ENCODE results near the gene GAS2. TPM values are rescaled to one million over a fixed set of nuclear protein-coding genes. Genes with fewer than 3 reads are reported as not detected.

Gene GAS2
- total RNA-seq, 1 donor from 2014 or later: 10.0 TPM

GRCh38 chr11:22711071-22711770 is 44.8 kb downstream of the GAS2 start:
- ATAC-seq (peak; percentile 44), DNase-seq (ENCODE audit: missing footprints) (peak; percentile 20)
- intact Hi-C loops (cut with DNase I): no loop called here

GRCh38 chr11:22711880-22712279 is 45.5 kb downstream of the GAS2 start:
- DNase-seq (ENCODE audit: missing footprints) (peak; percentile 39), ATAC-seq (no peak)
- intact Hi-C loops (cut with DNase I): no loop called here

GRCh38 chr11:22713336-22713735 is 46.9 kb downstream of the GAS2 start:
- intact Hi-C loops (cut with DNase I): no loop called here
- no peak for ATAC-seq
- no peak for DNase-seq (ENCODE audit: missing footprints)

DNA sequence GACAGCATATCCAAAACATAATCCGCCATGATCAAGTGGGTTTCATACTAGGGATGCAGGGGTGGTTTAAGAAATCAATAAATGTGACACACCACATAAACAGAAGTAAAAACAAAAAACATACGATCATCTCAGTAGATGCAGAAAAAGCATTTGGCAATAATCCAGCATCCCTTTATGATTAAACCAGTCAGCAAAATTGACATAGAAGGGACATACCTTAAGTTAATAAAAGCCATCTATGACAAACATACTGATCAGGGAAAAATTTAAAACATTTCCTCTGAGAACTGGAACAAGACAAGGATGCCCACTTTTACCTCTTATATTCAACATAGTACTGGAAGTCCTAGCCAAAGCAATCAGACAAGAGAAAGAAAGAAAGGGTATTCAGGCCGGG is 49.6 kb downstream of the GAS2 start:
- intact Hi-C loops (cut with DNase I): no loop called here
- DNase-seq (ENCODE audit: missing footprints): no peak
- ATAC-seq: no peak

DNA sequence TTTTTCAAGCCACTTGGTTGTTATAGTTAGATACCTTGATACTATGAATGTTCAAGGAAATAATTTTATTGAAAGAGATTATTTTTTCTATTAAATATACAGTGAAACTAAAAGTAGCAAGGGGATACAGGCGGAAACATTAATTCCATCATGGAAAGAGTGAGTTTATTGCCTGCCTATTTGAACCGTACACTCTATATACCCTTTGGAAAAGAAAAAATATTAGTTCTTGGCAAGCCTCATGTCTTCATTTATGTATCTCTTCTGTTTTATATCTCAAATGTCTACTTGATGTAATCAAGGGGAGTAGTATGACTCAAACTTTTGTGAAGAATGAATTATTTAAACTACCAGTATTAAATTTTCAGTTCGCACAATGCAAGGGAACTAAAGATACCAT is 54.0 kb downstream of the GAS2 start:
- no peak for ATAC-seq
- intact Hi-C loops (cut with DNase I): no loop called here
- no peak for DNase-seq (ENCODE audit: missing footprints)

- intact Hi-C loops (cut with DNase I): no loop called here
- no peak for ATAC-seq
- no peak for DNase-seq (ENCODE audit: missing footprints)
These were observed 56.9 kb downstream of the GAS2 start for GRCh38 chr11:22723274-22723673.

GRCh38 chr11:22725079-22725478 is 58.7 kb downstream of the GAS2 start:
- intact Hi-C loops (cut with DNase I): no loop called here
- no peak for DNase-seq (ENCODE audit: missing footprints)
- peak; percentile 71 for ATAC-seq

GRCh38 chr11:22728600-22729389 is 62.4 kb downstream of the GAS2 start:
- no peak for ATAC-seq
- DNase-seq (ENCODE audit: missing footprints): no peak
- intact Hi-C loops (cut with DNase I): no loop called here

GRCh38 chr11:22730319-22730718 is 63.9 kb downstream of the GAS2 start:
- ATAC-seq: no peak
- intact Hi-C loops (cut with DNase I): loop anchor here (2.0 to 10.0 kb wide), 2 partner anchors 106 to 396 kb away; partner anchors contain the start of genes FANCF and SLC17A6
- DNase-seq (ENCODE audit: missing footprints): no peak

- DNase-seq (ENCODE audit: missing footprints) (no peak), ATAC-seq (no peak)
- intact Hi-C loops (cut with DNase I): loop anchor here (10.0 kb wide), 1 partner anchor 398 kb away; the partner anchor contains the start of gene SLC17A6
These were observed 66.2 kb downstream of the GAS2 start for GRCh38 chr11:22732588-22732987.

GRCh38 chr11:22733475-22734248 is 67.3 kb downstream of the GAS2 start:
- intact Hi-C loops (cut with DNase I): loop anchor here (10.0 kb wide), 1 partner anchor 399 kb away; the partner anchor contains the start of gene SLC17A6
- no peak for ATAC-seq
- no peak for DNase-seq (ENCODE audit: missing footprints)

DNA sequence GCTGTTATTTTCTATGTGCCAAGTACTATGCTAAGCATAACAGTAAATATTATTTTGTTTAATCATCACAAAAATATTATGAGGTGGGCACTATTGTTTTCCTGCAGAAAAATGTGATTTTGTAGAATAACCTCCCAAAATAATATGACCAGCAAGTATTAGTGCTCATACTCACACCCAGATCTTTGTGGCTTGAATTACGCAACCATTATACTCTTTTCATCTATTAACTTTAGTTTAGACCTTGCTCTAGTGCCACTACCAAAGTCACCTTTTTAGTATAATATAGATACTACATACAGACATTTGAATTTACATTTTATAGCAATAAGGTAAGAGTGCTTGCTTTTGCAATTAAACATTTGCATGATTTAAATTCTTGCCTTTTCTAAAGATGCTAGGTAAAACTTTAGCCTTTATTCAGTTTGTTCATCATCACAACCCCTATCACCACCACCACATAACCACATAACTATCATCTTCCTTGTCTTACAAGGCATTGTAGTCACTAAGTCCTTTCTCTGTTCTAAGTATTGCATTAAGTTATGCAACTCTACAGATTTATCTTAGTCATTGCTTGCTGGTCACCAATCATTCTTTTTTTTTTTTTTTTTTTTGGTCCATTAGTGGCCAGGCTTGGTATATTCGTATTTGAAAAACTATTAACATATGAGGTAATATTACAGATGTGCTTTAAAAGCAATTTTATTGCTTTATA is 68.4 kb downstream of the GAS2 start:
- no peak for DNase-seq (ENCODE audit: missing footprints)
- no peak for ATAC-seq
- intact Hi-C loops (cut with DNase I): loop anchor here (10.0 kb wide), 1 partner anchor 400 kb away; the partner anchor contains the start of gene SLC17A6

DNA sequence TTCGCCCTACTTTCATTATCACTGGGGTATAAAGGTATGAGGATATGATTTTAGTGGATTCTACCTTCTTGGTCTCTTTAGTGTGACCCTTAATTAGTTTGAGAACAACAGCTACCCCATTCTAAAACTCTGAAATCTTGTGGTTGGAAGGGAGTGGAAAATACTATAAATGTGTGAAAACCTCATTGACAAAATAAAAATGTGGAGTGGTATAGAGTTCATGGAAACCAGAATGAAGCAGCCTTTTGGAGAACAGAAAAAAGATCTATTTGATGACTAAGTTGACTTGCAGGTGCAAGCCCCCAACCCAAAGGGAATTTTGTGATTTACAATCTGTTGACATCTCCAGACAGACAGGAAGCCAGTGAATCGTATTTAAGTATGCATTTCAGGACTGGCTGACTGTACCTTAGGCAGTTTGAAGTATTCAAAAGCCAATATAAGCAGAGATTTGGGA is 75.8 kb downstream of the GAS2 start:
- intact Hi-C loops (cut with DNase I): no loop called here
- no peak for ATAC-seq
- DNase-seq (ENCODE audit: missing footprints): no peak

GRCh38 chr11:22749536-22749935 is 83.1 kb downstream of the GAS2 start:
- intact Hi-C loops (cut with DNase I): no loop called here
- no peak for ATAC-seq

GRCh38 chr11:22752908-22753310 is 86.5 kb downstream of the GAS2 start:
- intact Hi-C loops (cut with DNase I): no loop called here

More at GRCh38 chr11:22749536-22749935, 83.1 kb downstream of the GAS2 start:
- no peak for DNase-seq (ENCODE audit: missing footprints)

GRCh38 chr11:22753416-22753815 is 87.0 kb downstream of the GAS2 start:
- DNase-seq (ENCODE audit: missing footprints): no peak
- no peak for ATAC-seq
- intact Hi-C loops (cut with DNase I): no loop called here

More at GRCh38 chr11:22752908-22753310, 86.5 kb downstream of the GAS2 start:
- ATAC-seq (no peak), DNase-seq (ENCODE audit: missing footprints) (no peak)

GRCh38 chr11:22761066-22761465 is 94.7 kb downstream of the GAS2 start:
- intact Hi-C loops (cut with DNase I): no loop called here
- ATAC-seq: no peak
- no peak for DNase-seq (ENCODE audit: missing footprints)

- DNase-seq (ENCODE audit: missing footprints) (no peak), ATAC-seq (no peak)
- intact Hi-C loops (cut with DNase I): no loop called here
These were observed 96.8 kb downstream of the GAS2 start for GRCh38 chr11:22763166-22763565.
